ENCODE data around the gene TEKT4. TPM values are rescaled to one million over a fixed set of nuclear protein-coding genes. Genes with fewer than 3 reads are reported as not detected.

The TEKT4 gene
- total and polyA plus RNA-seq, 3 experiments from 2014 or later = not detected

Other genes starting within 250 kb of the TEKT4 start
- gene MAL, start 154.3 kb downstream of the TEKT4 start, total RNA-seq = 10 to 100 TPM; 25.2 to 27.3 TPM
- gene MAL, start 154.3 kb downstream of the TEKT4 start, polyA plus RNA-seq = 50.4 TPM